Neural progenitor cell (in vitro differentiated cells): ENCODE results near the gene SMG6.

Source experiments
- CTCF ChIP-seq: fragments of 200-600 bp; sonication (generic); IDR thresholded peaks from 2 replicates; pipeline ENCODE4 v1.5.1; 2017; ENCODE audit warnings: antibody characterized with exemption, mild to moderate bottlenecking
- EZH2 ChIP-seq: fragments of 200-600 bp; sonication (generic); IDR thresholded peaks from 2 replicates; pipeline ENCODE4 v1.6.1; 2017; ENCODE audit warnings: antibody characterized with exemption, mild to moderate bottlenecking, moderate library complexity
- EZH2phosphoT487 ChIP-seq: fragments of 200-600 bp; sonication (generic); IDR thresholded peaks from 2 replicates; pipeline ENCODE4 v1.6.1; 2017; ENCODE audit warnings: antibody characterized with exemption

GRCh38 chr17:2218426-2218825 is 85.2 kb downstream of the SMG6 start:
- TF ChIP-seq CTCF = no peak
- TF ChIP-seq EZH2phosphoT487 = no peak
- no peak for TF ChIP-seq EZH2
